Gastrocnemius medialis (tissue), 4 donors: Measurements from ENCODE around the gene NCOA7. TPM values are rescaled to one million over a fixed set of nuclear protein-coding genes. Genes with fewer than 3 reads are reported as not detected.
"Not testable (repeated sequence)": the region's sequence is repeated elsewhere in the genome, so short reads cannot be mapped to it uniquely, and the experiment has no call there.

ENCODE experiments used
- ATAC-seq, 2 donors: fragments of 150-250 bp; one replicate each; pipeline ENCODE4 v1.9.1; 2016
- DNase-seq, 2 donors: peaks; one replicate each; pipeline ENCODE4 v3.0.0-alpha.2; 2019
- H3K27ac ChIP-seq, 4 donors: fragments of 200-600 bp; sonication (generic); 1 replicate in 1 of 4; 2 replicates in 3 of 4; pipeline ENCODE4 v1.5.1; 2016 to 2018; ENCODE audit warnings: mild to moderate bottlenecking in 2 of 4, moderate library complexity in 1 of 4
- H3K27me3 ChIP-seq, 3 donors: fragments of 200-600 bp; sonication (generic) in 2 of 3; 1 replicate in 1 of 3; 2 replicates in 2 of 3; pipeline versions ENCODE4 v1.5.1 to v1.6.0; 2016 to 2019; ENCODE audit warnings: mild to moderate bottlenecking in 1 of 3, moderate library complexity in 1 of 3
- H3K36me3 ChIP-seq, 2 donors: fragments of 200-600 bp; sonication (generic) in 1 of 2; one replicate each; pipeline ENCODE4 v1.5.1; 2017 to 2018
- H3K4me1 ChIP-seq, 2 donors: fragments of 200-600 bp; sonication (generic) in 1 of 2; one replicate each; pipeline ENCODE4 v1.5.1; 2016 to 2017; ENCODE audit warnings: mild to moderate bottlenecking in 2 of 2
- H3K4me3 ChIP-seq, 4 donors: fragments of 200-600 bp; sonication (generic) in 3 of 4; 1 replicate in 1 of 4; 2 replicates in 3 of 4; pipeline ENCODE4 v1.5.1; 2016 to 2019; ENCODE audit warnings: mild to moderate bottlenecking in 2 of 4
- H3K9me3 ChIP-seq, 3 donors: fragments of 200-600 bp; sonication (generic) in 2 of 3; 1 replicate in 1 of 3; 2 replicates in 2 of 3; pipeline ENCODE4 v1.5.1; 2016 to 2019
- CTCF ChIP-seq, 5 experiments: fragments of 450-650 bp in 3 of 5; fragments of 200-600 bp in 2 of 5; sonication (generic) in 2 of 5; IDR thresholded peaks in 4 of 5; conservative IDR thresholded peaks in 1 of 5; 1 replicate in 4 of 5; 2 replicates in 1 of 5; pipeline ENCODE4 v1.5.1; 2016 to 2019; ENCODE audit warnings: antibody characterized with exemption in 5 of 5, mild to moderate bottlenecking in 3 of 5, moderate library complexity in 3 of 5
- POLR2A ChIP-seq, 2 donors: fragments of 450-650 bp; IDR thresholded peaks; one replicate each; pipeline ENCODE4 v1.6.1; 2017; ENCODE audit warnings: antibody characterized with exemption in 2 of 2, mild to moderate bottlenecking in 2 of 2, moderate library complexity in 2 of 2
- in situ Hi-C, 4 donors: fragments of 200-750 bp; cut with MboI; loops; one replicate each; pipeline versions ENCODE4 v1.15.0 to v1.8.0; 2017; ENCODE audit warnings: low sequenced_read_pairs in 4 of 4
- intact Hi-C: fragments of 100-400 bp; cut with DNase I; formaldehyde crosslinking; loops from one replicate; pipeline ENCODE4 v1.15.1; 2023; ENCODE audit warnings: low total_unique reads
- total RNA-seq, 4 donors: library from RNA; depleted of rRNA; stranded (reverse); fragments of >200 nt; gene quantifications; one replicate each; pipeline versions ENCODE4 v1.1.0 to v1.2.3, GENCODE V29; 2016

The NCOA7 gene
- total RNA-seq, 4 donors from 2014 or later, result 7.0 to 9.5 (median 9.2) TPM

GRCh38 chr6:125970760-125971159, 180.0 kb downstream of the NCOA7 start:
- in situ Hi-C loops, result loop anchor here (10.0 to 25.0 kb wide), 5 partner anchors 108 to 658 kb away; partner anchors contain the start of gene HDDC2 (in 1 of the 4)
- peaks cover 0 to 13% of the 10 kb centered on the region in 2 donors for H3K36me3 ChIP-seq

GRCh38 chr6:125972478-125972877, 181.7 kb downstream of the NCOA7 start:
- intact Hi-C loops (loop anchor here (5.0 kb wide), 1 partner anchor 660 kb away; no protein-coding TSS in a partner anchor), in situ Hi-C loops (loop anchor here (10.0 to 25.0 kb wide), 5 partner anchors 110 to 660 kb away; partner anchors contain the start of gene HDDC2 (in 1 of the 4))
- not testable (repeated sequence) for H3K4me3 ChIP-seq, H3K9me3 ChIP-seq, H3K27me3 ChIP-seq, DNase-seq, H3K4me1 ChIP-seq, H3K27ac ChIP-seq, ATAC-seq
- peaks cover 0 to 18% of the 10 kb centered on the region in 2 donors for H3K36me3 ChIP-seq

More at GRCh38 chr6:125970760-125971159, 180.0 kb downstream of the NCOA7 start:
- no peak overlapping the region for H3K4me3 ChIP-seq
- no peak overlapping the region for H3K27ac ChIP-seq
- H3K9me3 ChIP-seq, result no peaks in the 10 kb centered on the region
- H3K4me1 ChIP-seq, result no peaks in the 10 kb centered on the region
- intact Hi-C loops, result loop anchor here (5.0 kb wide), 1 partner anchor 658 kb away; no protein-coding TSS in a partner anchor
- DNase-seq (no peak), ATAC-seq (no peak)
- no peaks in the 10 kb centered on the region for H3K27me3 ChIP-seq
- no peak for TF ChIP-seq POLR2A (IDR thresholded peaks at IDR 0.05)
- TF ChIP-seq CTCF (IDR thresholded peaks at IDR 0.05 in 4 of 5, conservative IDR thresholded peaks at IDR 0.05 in 1 of 5), result no peak

GRCh38 chr6:125974214-125974866, 183.6 kb downstream of the NCOA7 start:
- Histone ChIP-seq H3K4me3 (no peak overlapping the region), H3K36me3 (peaks cover 0 to 14% of the 10 kb centered on the region in 2 donors), H3K9me3 (no peaks in the 10 kb centered on the region), H3K4me1 (no peaks in the 10 kb centered on the region), H3K27ac (no peak overlapping the region), H3K27me3 (no peaks in the 10 kb centered on the region)
- TF ChIP-seq CTCF (IDR thresholded peaks at IDR 0.05 in 4 of 5, conservative IDR thresholded peaks at IDR 0.05 in 1 of 5) (peak in 2 of 5 experiments; percentile 45 to 51), POLR2A (IDR thresholded peaks at IDR 0.05) (no peak)
- intact Hi-C loops, result loop anchor here (2.0 to 5.0 kb wide), 2 partner anchors 116 to 662 kb away; no protein-coding TSS in a partner anchor
- ATAC-seq (peak in 1 of 2 donors; percentile 49), DNase-seq (no peak)
- in situ Hi-C loops, result loop anchor here (10.0 to 25.0 kb wide), 5 partner anchors 112 to 662 kb away; partner anchors contain the start of gene HDDC2 (in 1 of the 4)

GRCh38 chr6:125979101-125979500, 188.3 kb downstream of the NCOA7 start:
- intact Hi-C loops (no loop called here), in situ Hi-C loops (loop anchor here (5.0 to 10.0 kb wide), 4 partner anchors 124 to 664 kb away; no protein-coding TSS in a partner anchor)
- H3K4me3 ChIP-seq, result no peak overlapping the region
- no peaks in the 10 kb centered on the region for H3K4me1 ChIP-seq
- TF ChIP-seq POLR2A (IDR thresholded peaks at IDR 0.05) (no peak), CTCF (IDR thresholded peaks at IDR 0.05 in 4 of 5, conservative IDR thresholded peaks at IDR 0.05 in 1 of 5) (no peak)
- DNase-seq (no peak), ATAC-seq (no peak)
- peaks cover 0 to 14% of the 10 kb centered on the region in 2 donors for H3K36me3 ChIP-seq
- no peaks in the 10 kb centered on the region for H3K9me3 ChIP-seq
- H3K27me3 ChIP-seq, result no peaks in the 10 kb centered on the region
- H3K27ac ChIP-seq, result no peak overlapping the region

Other genes starting within 250 kb of the NCOA7 start
- gene HEY2, start 41.3 kb upstream of the NCOA7 start, total RNA-seq, result 1 to 10 TPM; 5.9 to 9.0 (median 7.4) TPM
- 10 to 100 TPM; 54.3 to 81.5 (median 67.5) TPM for gene HINT3, start 165.8 kb downstream of the NCOA7 start, total RNA-seq
- 10 to 100 TPM in 1 of 4 donors, 1 to 10 TPM in 3; 2.5 to 10.2 (median 6.9) TPM for gene TRMT11, start 195.6 kb downstream of the NCOA7 start, total RNA-seq